SU-DHL-6 (cell line): ENCODE data around the gene PTPRG.

Experiments
- H2AFZ ChIP-seq: fragments of 200-600 bp; sonication (generic); 2 replicates; pipeline ENCODE4 v1.6.1; 2014; ENCODE audit warnings: low read depth, mild to moderate bottlenecking, moderate library complexity, mixed read lengths, antibody characterized with exemption, low read length; ENCODE audit not compliant: severe bottlenecking
- H3F3A ChIP-seq: fragments of 200-600 bp; shearing (Covaris generic); 2 replicates; pipeline ENCODE4 v1.6.0; 2016; ENCODE audit warnings: antibody characterized with exemption, mild to moderate bottlenecking; ENCODE audit not compliant: insufficient read depth
- H3K27ac ChIP-seq: fragments of 200-600 bp; sonication (generic); 2 replicates; pipeline ENCODE4 v1.5.1; 2016; ENCODE audit warnings: low read depth, mild to moderate bottlenecking, low read length, moderate library complexity, mixed read lengths
- H3K27me3 ChIP-seq: fragments of 200-600 bp; sonication (generic), shearing (Covaris generic); 2 replicates; pipeline ENCODE4 v1.6.0; 2014; ENCODE audit warnings: mild to moderate bottlenecking, low read length
- H3K36me3 ChIP-seq: fragments of 200-600 bp; sonication (generic); 2 replicates; pipeline ENCODE4 v1.6.1; 2014; ENCODE audit warnings: mild to moderate bottlenecking, low read length, mixed read lengths
- H3K4me2 ChIP-seq: fragments of 300-600, 200-600 bp; shearing (Covaris generic), sonication (generic); 2 replicates; pipeline ENCODE4 v1.6.0; 2014; ENCODE audit warnings: low read length, low read depth, mild to moderate bottlenecking; ENCODE audit not compliant: poor library complexity, severe bottlenecking
- H3K4me3 ChIP-seq: fragments of 200-600 bp; sonication (generic); 2 replicates; pipeline ENCODE4 v1.5.1; 2014; ENCODE audit warnings: antibody characterized with exemption, low read length, mild to moderate bottlenecking, mixed read lengths; ENCODE audit not compliant: insufficient read depth, poor library complexity, severe bottlenecking
- H3K79me2 ChIP-seq: fragments of 200-600 bp; sonication (generic); 2 replicates; pipeline ENCODE4 v1.6.1; 2014; ENCODE audit warnings: mild to moderate bottlenecking, low read length, moderate library complexity; ENCODE audit not compliant: insufficient read depth
- H3K9ac ChIP-seq: fragments of 200-600 bp; sonication (generic); 2 replicates; pipeline ENCODE4 v1.7.0; 2014; ENCODE audit warnings: mild to moderate bottlenecking, low read length
- H3K9me2 ChIP-seq: fragments of 200-600 bp; sonication (generic); replicated peaks from 2 replicates; pipeline ENCODE4 v1.6.1; 2014; ENCODE audit warnings: low read length; ENCODE audit not compliant: insufficient read depth
- H3K9me3 ChIP-seq: fragments of 200-600 bp; sonication (generic); 2 replicates; pipeline ENCODE4 v1.6.1; 2014; ENCODE audit warnings: low read length, mixed read lengths; ENCODE audit not compliant: insufficient read depth
- H4K20me1 ChIP-seq: fragments of 200-600 bp; sonication (generic); 2 replicates; pipeline ENCODE4 v1.6.1; 2014; ENCODE audit warnings: low read depth, mild to moderate bottlenecking, antibody characterized with exemption, low read length, moderate library complexity, mixed read lengths
- CTCF ChIP-seq: fragments of 200-600 bp; sonication (generic); IDR thresholded peaks from one replicate; pipeline ENCODE4 v1.5.1; 2017; ENCODE audit warnings: antibody characterized with exemption, mild to moderate bottlenecking, low read length, moderate library complexity; ENCODE audit not compliant: insufficient read depth, poor library complexity, severe bottlenecking
- EZH2phosphoT487 ChIP-seq: fragments of 200-600 bp; sonication (generic), shearing (Covaris generic); conservative IDR thresholded peaks from 2 replicates; pipeline ENCODE4 v1.6.1; 2018; ENCODE audit warnings: mild to moderate bottlenecking, antibody characterized with exemption, low read length, moderate library complexity, mixed read lengths

The PTPRG gene

GRCh38 chr3:61669203-61669602 is 107.8 kb downstream of the PTPRG start:
- no peak overlapping the region for H3K9ac ChIP-seq
- H3K4me3 ChIP-seq, result no peak overlapping the region
- no peaks in the 10 kb centered on the region for H3K9me3 ChIP-seq
- TF ChIP-seq CTCF, result no peak
- no peak for TF ChIP-seq EZH2phosphoT487
- H3K4me2 ChIP-seq, result no peak overlapping the region
- no peaks in the 10 kb centered on the region for H3K36me3 ChIP-seq
- no peaks in the 10 kb centered on the region for H3K27me3 ChIP-seq
- no peaks in the 10 kb centered on the region for H4K20me1 ChIP-seq
- H2AFZ ChIP-seq, result no peak overlapping the region
- H3F3A ChIP-seq, result no peaks in the 10 kb centered on the region
- no peaks in the 10 kb centered on the region for H3K79me2 ChIP-seq
- no peaks in the 10 kb centered on the region for H3K9me2 ChIP-seq
- no peak overlapping the region for H3K27ac ChIP-seq

- H3K27ac ChIP-seq, result no peak overlapping the region
- no peaks in the 10 kb centered on the region for H3K27me3 ChIP-seq
- no peaks in the 10 kb centered on the region for H3K36me3 ChIP-seq
- no peaks in the 10 kb centered on the region for H3K79me2 ChIP-seq
- no peaks in the 10 kb centered on the region for H3K9me2 ChIP-seq
- H3K4me3 ChIP-seq, result no peak overlapping the region
- H3K9me3 ChIP-seq, result no peaks in the 10 kb centered on the region
- H3F3A ChIP-seq, result no peaks in the 10 kb centered on the region
- no peak overlapping the region for H3K9ac ChIP-seq
- no peak overlapping the region for H3K4me2 ChIP-seq
- H4K20me1 ChIP-seq, result no peaks in the 10 kb centered on the region
- TF ChIP-seq EZH2phosphoT487 (no peak), CTCF (no peak)
- H2AFZ ChIP-seq, result no peak overlapping the region
Observed at GRCh38 chr3:61669668-61670299, 108.4 kb downstream of the PTPRG start.

- no peaks in the 10 kb centered on the region for H3F3A ChIP-seq
- H3K4me3 ChIP-seq, result no peak overlapping the region
- H3K9me2 ChIP-seq, result no peaks in the 10 kb centered on the region
- no peak overlapping the region for H3K4me2 ChIP-seq
- H4K20me1 ChIP-seq, result no peaks in the 10 kb centered on the region
- no peaks in the 10 kb centered on the region for H3K27me3 ChIP-seq
- no peaks in the 10 kb centered on the region for H3K9me3 ChIP-seq
- no peaks in the 10 kb centered on the region for H3K79me2 ChIP-seq
- H3K27ac ChIP-seq, result no peak overlapping the region
- H3K36me3 ChIP-seq, result no peaks in the 10 kb centered on the region
- no peak for TF ChIP-seq CTCF
- TF ChIP-seq EZH2phosphoT487, result no peak
- no peak overlapping the region for H2AFZ ChIP-seq
- no peak overlapping the region for H3K9ac ChIP-seq
Observed at GRCh38 chr3:61673651-61674050, 112.3 kb downstream of the PTPRG start.
